ENCODE results near the gene SMTN.
"Not testable (repeated sequence)": the region's sequence is repeated elsewhere in the genome, so short reads cannot be mapped to it uniquely, and the experiment has no call there.

Gene SMTN

DNA sequence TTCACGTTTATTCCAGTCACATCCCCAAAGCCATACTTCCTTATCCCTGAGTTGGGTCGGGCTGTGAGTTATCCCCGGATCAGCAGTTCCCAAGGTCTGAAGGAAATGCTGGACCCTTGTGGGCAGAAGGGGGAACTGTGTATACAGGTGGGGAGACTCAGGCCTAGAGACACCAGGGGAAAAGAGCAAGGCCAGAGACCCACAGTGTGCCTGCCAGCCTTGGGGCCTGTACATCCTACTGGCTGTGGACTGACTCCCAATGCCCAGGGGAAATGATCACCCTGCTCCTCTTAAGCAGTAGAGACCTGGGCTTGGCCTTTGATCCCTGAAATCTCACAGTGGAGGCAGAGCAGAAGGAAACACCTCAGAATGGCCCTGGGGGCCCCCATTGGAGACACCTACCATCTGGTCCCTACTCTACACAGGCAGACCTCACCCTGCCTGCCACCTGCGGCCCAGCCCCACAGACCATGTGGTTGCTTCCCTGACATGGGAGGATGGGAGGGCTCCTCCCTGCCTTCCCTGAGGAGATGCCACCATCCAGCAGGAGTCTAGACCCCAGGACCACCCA is 25.0 kb downstream of the SMTN start:
- DNase-seq = no peak

GRCh38 chr22:31106731-31107177 is 25.6 kb downstream of the SMTN start:
- DNase-seq = no peak

GRCh38 chr22:31107178-31107893 is 26.2 kb downstream of the SMTN start, which contains the start of gene SELENOM:
SELENOM (minus strand) TSS chr22:31107568; CDS start chr22:31107505, 63 bp downstream.
- DNase-seq = peak; percentile 96

DNA sequence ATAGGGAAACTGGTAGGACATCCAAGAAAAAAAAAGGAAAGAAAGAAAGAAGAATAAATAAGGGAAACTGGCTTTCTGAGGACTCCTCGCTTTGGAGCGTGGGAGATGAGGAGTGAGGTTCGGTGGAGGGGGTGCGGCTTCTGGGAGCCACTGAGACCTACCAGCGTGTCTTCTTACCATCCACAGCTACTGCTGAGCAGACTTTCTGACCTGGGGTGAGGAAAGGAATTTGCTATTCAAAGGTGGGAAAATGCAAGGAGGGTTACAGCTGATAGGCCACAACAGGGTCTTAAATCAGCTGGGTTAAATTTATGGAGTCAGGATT is 26.7 kb downstream of the SMTN start:
- DNase-seq = no peak

- DNase-seq = not testable (repeated sequence)
Observed at GRCh38 chr22:31112547-31113091, 31.5 kb downstream of the SMTN start.

DNA sequence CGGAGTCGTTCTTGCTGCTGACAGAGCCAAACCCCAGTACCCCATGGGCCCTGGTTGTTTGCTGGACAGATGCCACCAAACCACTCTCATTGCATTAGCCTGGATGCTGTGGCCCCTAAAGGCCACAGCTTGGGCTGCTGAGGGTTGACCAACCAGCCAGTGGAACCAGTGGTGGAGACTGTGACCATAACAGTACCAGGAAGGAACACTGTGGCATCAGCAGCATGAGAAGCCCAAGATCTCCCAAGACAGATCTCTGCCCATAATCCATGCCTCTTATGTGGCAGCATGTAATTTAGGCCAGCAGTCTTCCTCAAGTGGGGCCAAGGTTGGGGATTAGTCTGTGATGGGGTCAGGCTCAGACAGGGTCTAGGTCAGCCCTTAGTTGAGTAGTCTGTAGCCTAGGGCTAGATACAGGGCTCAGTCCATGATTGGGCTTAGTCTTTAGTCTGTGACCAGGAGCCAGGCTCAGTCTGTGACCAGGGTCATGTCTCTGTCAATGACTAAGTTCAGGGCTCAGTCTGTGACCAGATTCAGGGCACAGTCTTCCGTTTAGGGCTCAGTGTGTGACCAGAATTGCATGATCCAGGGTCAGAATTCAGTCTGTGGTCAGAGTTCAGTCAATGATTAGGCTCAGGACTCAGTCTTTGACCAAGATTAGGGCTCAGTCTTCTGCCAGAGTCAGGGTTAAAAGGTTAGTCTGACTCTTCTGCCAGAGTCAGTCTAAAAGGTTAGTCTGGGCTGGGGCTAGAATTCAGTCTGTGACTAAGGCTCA is 37.1 kb downstream of the SMTN start:
- no peak for DNase-seq

DNA sequence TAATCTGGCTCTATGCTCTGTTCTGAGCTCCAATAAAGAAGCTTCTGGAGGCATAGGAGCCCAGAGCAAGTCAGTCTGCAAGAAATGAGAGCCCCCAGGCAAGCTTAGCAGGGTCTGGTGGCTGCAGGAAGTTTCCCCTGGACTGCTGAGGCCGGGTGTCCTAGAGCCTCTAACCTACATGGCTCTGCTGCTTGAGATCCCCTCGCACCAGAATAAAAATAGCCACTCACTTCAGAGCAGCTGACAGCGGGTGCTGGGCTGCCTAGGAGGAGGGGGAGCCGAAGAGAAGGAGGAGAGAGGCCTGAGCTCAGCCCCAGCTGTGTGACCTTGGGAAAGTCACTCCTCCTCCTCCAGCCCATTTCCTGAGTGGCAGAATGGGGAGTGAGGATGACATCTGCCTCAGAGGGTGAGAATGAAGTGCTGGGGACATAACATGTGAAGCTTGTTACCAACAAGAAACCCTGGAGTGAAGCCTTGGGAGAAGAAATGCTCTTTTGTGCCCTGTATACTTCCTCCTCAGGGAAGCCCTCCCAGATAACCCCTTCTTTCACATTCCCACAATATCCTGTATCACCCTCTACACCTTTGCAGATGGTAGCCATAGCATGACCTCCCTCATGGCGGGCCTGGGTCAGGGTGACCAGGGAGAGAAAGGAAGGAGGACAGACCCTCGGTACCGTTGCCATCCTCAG is 38.1 kb downstream of the SMTN start:
- no peak for DNase-seq

- no peak for DNase-seq
Observed at GRCh38 chr22:31120230-31120629, 39.1 kb downstream of the SMTN start.

GRCh38 chr22:31120642-31121041 is 39.5 kb downstream of the SMTN start:
- DNase-seq = no peak

DNA sequence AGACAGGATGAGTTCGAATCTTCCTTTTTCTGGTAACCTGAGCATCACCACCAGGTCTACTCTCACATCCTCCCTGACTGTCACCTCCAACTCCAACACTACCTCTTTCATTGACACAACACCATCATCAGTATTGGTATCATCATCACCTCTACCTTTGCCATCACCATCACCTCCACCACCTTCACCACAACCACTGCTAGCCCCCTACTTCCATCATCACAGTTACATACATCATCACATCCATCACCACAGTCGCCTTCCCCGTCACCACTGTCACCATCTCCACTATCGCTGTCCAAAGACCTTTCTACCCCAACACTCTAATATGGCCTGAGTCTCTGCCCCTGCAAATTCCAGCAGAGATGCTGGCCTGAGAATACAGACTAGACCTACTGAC is 40.3 kb downstream of the SMTN start:
- no peak for DNase-seq

DNA sequence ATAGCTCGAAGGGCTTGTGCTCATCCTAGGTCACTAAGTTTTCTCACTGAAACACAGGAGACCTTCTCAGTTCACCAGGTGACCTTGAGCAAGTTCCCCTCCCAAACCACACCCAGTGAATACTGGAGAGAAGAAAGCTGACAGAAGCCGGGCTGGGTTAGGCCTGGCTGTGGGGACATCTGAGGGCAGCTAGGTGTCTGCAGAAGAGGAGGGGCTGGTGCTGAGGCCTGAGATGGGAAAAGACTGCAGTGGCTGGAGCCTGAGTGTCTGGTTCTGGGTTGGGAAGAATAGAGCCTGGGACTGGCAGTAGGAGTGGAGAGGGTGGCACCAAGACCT is 41.0 kb downstream of the SMTN start:
- DNase-seq = no peak

- no peak for DNase-seq
Observed at GRCh38 chr22:31122532-31123291, 41.6 kb downstream of the SMTN start, which contains the start of gene INPP5J. INPP5J (plus strand) TSS chr22:31122966; CDS start chr22:31123015, 49 bp downstream.

- DNase-seq = no peak
Observed at GRCh38 chr22:31123292-31123602, 42.1 kb downstream of the SMTN start.

DNA sequence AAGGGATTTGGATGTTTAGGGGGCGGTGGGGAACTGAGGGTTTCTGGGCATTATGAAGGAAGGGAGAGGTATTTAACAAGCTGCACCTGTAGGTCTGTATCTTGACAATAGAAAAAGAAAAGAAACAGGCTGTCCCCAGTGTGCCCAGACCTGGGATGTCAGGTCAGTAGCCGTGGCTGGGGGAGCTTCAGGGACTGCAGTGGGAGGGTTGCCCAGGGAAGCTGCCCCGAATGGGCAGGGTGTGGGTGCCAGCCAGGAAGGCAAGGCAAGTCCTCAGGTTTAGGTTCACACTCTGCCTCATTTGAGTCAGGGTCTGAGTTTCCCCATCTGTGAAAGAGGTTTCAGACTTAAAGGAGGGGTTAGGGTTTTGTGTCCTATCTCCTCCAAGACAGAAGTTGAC is 43.2 kb downstream of the SMTN start:
- no peak for DNase-seq

DNA sequence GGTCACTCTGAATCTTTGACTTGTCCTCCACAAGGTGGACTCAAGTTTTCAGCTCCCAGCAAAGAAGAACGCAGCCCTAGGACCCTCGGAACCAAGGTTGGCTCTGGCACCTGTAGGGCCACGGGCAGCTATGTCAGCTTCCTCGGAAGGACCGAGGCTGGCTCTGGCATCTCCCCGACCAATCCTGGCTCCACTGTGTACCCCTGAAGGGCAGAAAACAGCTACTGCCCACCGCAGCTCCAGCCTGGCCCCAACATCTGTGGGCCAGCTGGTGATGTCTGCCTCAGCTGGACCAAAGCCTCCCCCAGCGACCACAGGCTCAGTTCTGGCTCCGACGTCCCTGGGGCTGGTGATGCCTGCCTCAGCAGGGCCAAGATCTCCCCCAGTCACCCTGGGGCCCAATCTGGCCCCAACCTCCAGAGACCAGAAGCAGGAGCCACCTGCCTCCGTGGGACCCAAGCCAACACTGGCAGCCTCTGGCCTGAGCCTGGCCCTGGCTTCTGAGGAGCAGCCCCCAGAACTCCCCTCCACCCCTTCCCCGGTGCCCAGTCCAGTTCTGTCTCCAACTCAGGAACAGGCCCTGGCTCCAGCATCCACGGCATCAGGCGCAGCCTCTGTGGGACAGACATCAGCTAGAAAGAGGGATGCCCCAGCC is 43.8 kb downstream of the SMTN start:
- no peak for DNase-seq

GRCh38 chr22:31125521-31126117 is 44.5 kb downstream of the SMTN start:
- DNase-seq = no peak

DNA sequence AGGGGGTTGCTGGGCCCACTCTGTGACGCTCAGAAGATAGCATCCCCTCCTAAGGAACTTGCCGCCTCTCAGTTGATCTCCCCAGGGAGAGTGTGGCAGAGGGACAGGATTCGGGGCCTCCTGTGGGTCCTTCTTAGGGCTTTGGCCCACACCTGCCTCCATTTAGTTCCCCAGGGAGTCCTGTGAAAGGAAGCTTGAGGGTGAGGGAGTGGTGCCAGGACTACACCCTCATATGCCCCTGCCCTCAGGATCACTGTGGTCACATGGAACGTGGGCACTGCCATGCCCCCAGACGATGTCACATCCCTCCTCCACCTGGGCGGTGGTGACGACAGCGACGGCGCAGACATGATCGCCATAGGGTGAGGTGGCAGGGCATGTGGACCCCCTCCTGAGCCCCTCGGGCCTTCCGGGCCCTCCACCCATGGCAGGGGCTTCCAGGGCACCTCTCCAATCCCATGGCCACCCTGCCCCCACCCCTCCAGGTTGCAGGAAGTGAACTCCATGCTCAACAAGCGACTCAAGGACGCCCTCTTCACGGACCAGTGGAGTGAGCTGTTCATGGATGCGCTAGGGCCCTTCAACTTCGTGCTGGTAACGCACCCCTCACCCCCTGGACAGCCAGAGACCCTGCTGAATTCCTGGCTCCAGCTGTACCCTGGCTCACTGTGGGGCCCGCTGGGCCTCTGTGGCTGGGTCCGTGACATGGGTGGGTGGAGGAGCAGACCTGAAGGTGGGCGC is 45.2 kb downstream of the SMTN start:
- DNase-seq = no peak

DNA sequence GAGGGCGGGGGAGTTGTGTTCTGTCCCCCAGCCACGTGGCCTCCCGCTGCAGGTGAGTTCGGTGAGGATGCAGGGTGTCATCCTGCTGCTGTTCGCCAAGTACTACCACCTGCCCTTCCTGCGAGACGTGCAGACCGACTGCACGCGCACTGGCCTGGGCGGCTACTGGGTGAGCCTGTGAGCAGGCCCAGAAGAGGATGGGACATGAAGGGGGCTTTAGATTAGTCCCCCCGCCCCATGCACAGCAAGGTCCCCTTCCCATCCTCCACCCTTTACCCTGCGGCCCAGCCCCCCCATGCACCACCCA is 45.7 kb downstream of the SMTN start:
- DNase-seq = no peak

GRCh38 chr22:31127181-31127772 is 46.2 kb downstream of the SMTN start:
- peak; percentile 67 for DNase-seq

- no peak for DNase-seq
Observed at GRCh38 chr22:31128156-31128555, 47.0 kb downstream of the SMTN start.

DNA sequence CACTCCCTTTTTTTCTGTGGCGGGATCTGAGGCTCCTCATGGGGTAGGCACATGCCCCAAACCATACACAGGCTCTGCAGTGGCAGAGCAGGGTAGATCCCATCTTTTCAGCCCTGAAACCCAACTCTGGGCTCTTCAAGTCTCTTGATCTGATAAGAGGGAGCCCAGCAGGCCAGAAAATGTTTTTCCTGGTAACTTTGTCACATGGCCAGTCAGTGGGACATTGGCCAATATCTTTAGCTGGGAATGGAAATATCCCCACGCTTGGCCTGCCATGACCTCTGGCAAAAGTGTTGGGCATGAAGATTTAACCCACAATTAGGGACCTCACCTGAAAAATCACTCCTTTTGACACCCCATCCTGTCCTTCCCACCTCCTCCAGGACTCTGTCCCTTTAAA is 49.8 kb downstream of the SMTN start:
- no peak for DNase-seq
